HepG2 (cell line): ENCODE results near the gene MRPS18C. TPM values are rescaled to one million over a fixed set of nuclear protein-coding genes. Genes with fewer than 3 reads are reported as not detected.
A peak's percentile ranks its signal among the peaks of the same experiment; 100 is the strongest.

Source experiments
- ATF7 ChIP-seq, 2 experiments: fragments of 450-650 bp in 1 of 2; sonication (generic) in 1 of 2; formaldehyde crosslinking in 1 of 2; IDR thresholded peaks; 2 replicates each; pipeline versions ENCODE4 v1.4.0 to v1.6.1; 2016 to 2020; ENCODE audit warnings: antibody characterized with exemption in 1 of 2, mild to moderate bottlenecking in 1 of 2, missing genetic modification reagents in 1 of 2
- CEBPB ChIP-seq: IDR thresholded peaks from 2 replicates; pipeline ENCODE4 v1.6.1; 2011; ENCODE audit warnings: low read depth, low read length, improper control_type of control experiment, borderline replicate concordance
- CEBPG ChIP-seq: IDR thresholded peaks from 2 replicates; pipeline ENCODE4 v1.6.1; 2016
- CENPT ChIP-seq: sonication (generic); formaldehyde crosslinking; IDR thresholded peaks from 2 replicates; pipeline ENCODE4 v1.8.0; 2022; ENCODE audit warnings: low read depth, mild to moderate bottlenecking, moderate library complexity, missing genetic modification reagents
- EP300 ChIP-seq, 3 experiments: sonication (generic) in 1 of 3; formaldehyde crosslinking in 1 of 3; IDR thresholded peaks; 2 replicates each; pipeline versions ENCODE4 v1.5.1 to v1.6.1; 2011 to 2020; ENCODE audit warnings: low read depth in 2 of 3, low read length in 2 of 3, borderline replicate concordance in 1 of 3, improper control_type of control experiment in 1 of 3, mild to moderate bottlenecking in 1 of 3, missing genetic modification reagents in 1 of 3, moderate library complexity in 1 of 3
- FOXO4 ChIP-seq: sonication (generic); formaldehyde crosslinking; conservative IDR thresholded peaks from 2 replicates; pipeline ENCODE4 v1.8.1; 2023; ENCODE audit warnings: missing genetic modification reagents
- HMG20A ChIP-seq: IDR thresholded peaks from 2 replicates; pipeline ENCODE4 v1.6.1; 2016; ENCODE audit warnings: borderline replicate concordance
- HNF4A ChIP-seq: sonication (generic); formaldehyde crosslinking; IDR thresholded peaks from 2 replicates; pipeline ENCODE4 v1.4.0; 2020; ENCODE audit warnings: missing genetic modification reagents
- NBN ChIP-seq: fragments of 450-650 bp; conservative IDR thresholded peaks from 2 replicates; pipeline ENCODE4 v1.6.1; 2017
- NCOR1 ChIP-seq: fragments of 200-600 bp; sonication (generic); IDR thresholded peaks from 2 replicates; pipeline ENCODE4 v1.7.0; 2017; ENCODE audit warnings: antibody characterized with exemption, low read length, borderline replicate concordance
- RAD21 ChIP-seq: fragments of 450-650 bp; formaldehyde crosslinking; IDR thresholded peaks from 2 replicates; pipeline ENCODE4 v1.5.0; 2020; ENCODE audit warnings: mild to moderate bottlenecking
- SMAD3 ChIP-seq: sonication (generic); formaldehyde crosslinking; IDR thresholded peaks from 2 replicates; pipeline ENCODE4 v1.4.0; 2020; ENCODE audit warnings: missing genetic modification reagents
- SOX6 ChIP-seq, 2 experiments: fragments of 450-650 bp in 1 of 2; sonication (generic) in 1 of 2; formaldehyde crosslinking in 1 of 2; IDR thresholded peaks; 2 replicates each; pipeline versions ENCODE4 v1.4.0 to v1.6.1; 2017 to 2020; ENCODE audit warnings: antibody characterized with exemption in 1 of 2, mild to moderate bottlenecking in 1 of 2, missing genetic modification reagents in 1 of 2
- STAG1 ChIP-seq: sonication (generic); formaldehyde crosslinking; IDR thresholded peaks from 2 replicates; pipeline ENCODE4 v1.4.0; 2020; ENCODE audit warnings: missing genetic modification reagents
- TCF7 ChIP-seq: sonication (generic); IDR thresholded peaks from 2 replicates; pipeline ENCODE4 v1.6.1; 2016; ENCODE audit warnings: antibody characterized with exemption, low read depth
- TEAD3 ChIP-seq: optimal IDR thresholded peaks from 2 replicates; pipeline ENCODE3; 2016; ENCODE audit warnings: borderline replicate concordance
- THAP11 ChIP-seq: IDR thresholded peaks from 2 replicates; pipeline ENCODE4 v1.6.1; 2016; ENCODE audit warnings: missing biosample characterization, missing genetic modification reagents
- ZNF225 ChIP-seq: sonication (generic); formaldehyde crosslinking; IDR thresholded peaks from 2 replicates; pipeline ENCODE4 v1.4.0; 2020; ENCODE audit warnings: mild to moderate bottlenecking, missing genetic modification reagents
- ZNF318 ChIP-seq: sonication (generic); formaldehyde crosslinking; IDR thresholded peaks from 2 replicates; pipeline ENCODE4 v1.4.0; 2020; ENCODE audit warnings: mild to moderate bottlenecking, missing genetic modification reagents
- ZNF543 ChIP-seq: sonication (generic); formaldehyde crosslinking; IDR thresholded peaks from 2 replicates; pipeline ENCODE4 v1.4.0; 2020; ENCODE audit warnings: mild to moderate bottlenecking, missing genetic modification reagents
- ZNF598 ChIP-seq: sonication (generic); formaldehyde crosslinking; IDR thresholded peaks from 2 replicates; pipeline ENCODE4 v1.5.1; 2020; ENCODE audit warnings: mild to moderate bottlenecking, missing genetic modification reagents, borderline replicate concordance
- polyA plus RNA-seq, 8 experiments: library from polyadenylated mRNA; depleted of rRNA in 3 of 8; stranded (reverse) in 7 of 8; unstranded in 1 of 8; fragments of >200 nt; fragmentation: Illumina TruSeq in 4 of 8; extraction: Trizol in 4 of 8; gene quantifications; 2 replicates each; pipeline versions ENCODE4 v1.2.1 to v1.2.3, GENCODE V29; 2011 to 2016; ENCODE audit warnings: low read depth in 4 of 8, missing spikeins in 1 of 8, mixed read lengths in 1 of 8; ENCODE audit not compliant: insufficient read depth in 1 of 8
- total RNA-seq, 5 experiments: library from RNA; depleted of rRNA; stranded (reverse); fragments of >200 nt; fragmentation: Illumina TruSeq; extraction: Trizol; gene quantifications; 2 replicates each; pipeline ENCODE4 v1.2.3, GENCODE V29; 2016; ENCODE audit warnings: low read depth in 1 of 5

Gene MRPS18C
- total and polyA plus RNA-seq, 2 of the 13 experiments (the other 11 are each of a cell fraction or from before 2014, with no cell fraction given): 45.4 to 124 TPM

GRCh38 chr4:83486457-83487129 is 30.7 kb downstream of the MRPS18C start (continued):
- TF ChIP-seq SOX6 (IDR thresholded peaks at IDR 0.05) (no peak), SOX6 (CRISPR knock-in tag; IDR thresholded peaks at IDR 0.05) (peak; percentile 95), HNF4A (CRISPR knock-in tag) (peak; percentile 58), EP300 (IDR thresholded peaks at IDR 0.05; ENCODE audit: low read depth in 2 of 2, low read length in 2 of 2) (peak in 1 of 2 experiments; percentile 31; a peak in 1 of 4 replicates), EP300 (CRISPR knock-in tag; IDR thresholded peaks at IDR 0.05; ENCODE audit: borderline replicate concordance) (no peak), CEBPB (peak; percentile 20; the same call in 1 of the 2 replicates), NCOR1 (peak; percentile 16; the same call in 1 of the 2 replicates), RAD21 (CRISPR knock-in tag) (no peak), CEBPG (CRISPR knock-in tag) (peak; percentile 66), ZNF543 (CRISPR knock-in tag) (no peak), THAP11 (CRISPR knock-in tag) (0 out of 2 replicates have a peak, but pooled peaks have one; percentile 18), FOXO4 (CRISPR knock-in tag) (no peak), CENPT (CRISPR knock-in tag) (no peak), SMAD3 (0 out of 2 replicates have a peak, but pooled peaks have one; percentile 16), ZNF318 (CRISPR knock-in tag) (no peak), TEAD3 (CRISPR knock-in tag) (peak; percentile 66), ZNF225 (CRISPR knock-in tag) (no peak), STAG1 (CRISPR knock-in tag) (no peak), ZNF598 (no peak), NBN (no peak), TCF7 (no peak), HMG20A (CRISPR knock-in tag) (0 out of 2 replicates have a peak, but pooled peaks have one; percentile 13), ATF7 (IDR thresholded peaks at IDR 0.05) (peak; percentile 66), ATF7 (CRISPR knock-in tag; IDR thresholded peaks at IDR 0.05) (no peak)
